Epithelial cell of esophagus (primary cell): ENCODE measurements around the gene FAM193A.

Experiments
- DNase-seq: peaks from one replicate; pipeline ENCODE4 v3.0.0; 2010; ENCODE audit warnings: low read depth
- H3K4me3 ChIP-seq: 2 replicates; pipeline ENCODE4 v1.5.1; 2011; ENCODE audit warnings: mild to moderate bottlenecking, low read length, control low read depth
- TF ChIP-seq, protein P1 (sequence below): IDR thresholded peaks from 2 replicates; pipeline ENCODE4 v1.5.1; 2011; ENCODE audit warnings: low read depth, mild to moderate bottlenecking, low read length, control low read depth, inconsistent platforms; ENCODE audit not compliant: insufficient read depth; ENCODE audit errors: missing control alignments

The FAM193A gene

DNA sequence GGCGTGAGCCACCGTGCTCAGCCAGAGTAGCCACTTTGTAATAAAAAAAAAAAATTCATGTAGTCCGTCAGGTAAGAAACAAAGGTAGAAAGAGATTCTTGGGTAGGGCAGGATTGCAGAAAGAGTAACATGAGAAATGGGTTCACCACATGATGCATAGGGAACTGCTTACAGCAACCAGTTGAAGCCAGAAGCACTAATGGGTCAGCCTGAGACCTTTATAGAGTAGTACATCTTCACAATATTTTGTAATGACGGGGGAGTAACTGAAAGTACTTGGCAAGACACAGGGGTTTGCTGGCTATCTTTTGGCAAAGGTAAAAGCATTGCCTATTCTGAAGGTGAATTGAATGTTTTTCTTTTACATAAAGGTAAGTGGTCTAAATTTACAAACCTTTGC lies 29.1 kb downstream of the FAM193A start:
- DNase-seq: no peak
- TF ChIP-seq, protein P1, sequence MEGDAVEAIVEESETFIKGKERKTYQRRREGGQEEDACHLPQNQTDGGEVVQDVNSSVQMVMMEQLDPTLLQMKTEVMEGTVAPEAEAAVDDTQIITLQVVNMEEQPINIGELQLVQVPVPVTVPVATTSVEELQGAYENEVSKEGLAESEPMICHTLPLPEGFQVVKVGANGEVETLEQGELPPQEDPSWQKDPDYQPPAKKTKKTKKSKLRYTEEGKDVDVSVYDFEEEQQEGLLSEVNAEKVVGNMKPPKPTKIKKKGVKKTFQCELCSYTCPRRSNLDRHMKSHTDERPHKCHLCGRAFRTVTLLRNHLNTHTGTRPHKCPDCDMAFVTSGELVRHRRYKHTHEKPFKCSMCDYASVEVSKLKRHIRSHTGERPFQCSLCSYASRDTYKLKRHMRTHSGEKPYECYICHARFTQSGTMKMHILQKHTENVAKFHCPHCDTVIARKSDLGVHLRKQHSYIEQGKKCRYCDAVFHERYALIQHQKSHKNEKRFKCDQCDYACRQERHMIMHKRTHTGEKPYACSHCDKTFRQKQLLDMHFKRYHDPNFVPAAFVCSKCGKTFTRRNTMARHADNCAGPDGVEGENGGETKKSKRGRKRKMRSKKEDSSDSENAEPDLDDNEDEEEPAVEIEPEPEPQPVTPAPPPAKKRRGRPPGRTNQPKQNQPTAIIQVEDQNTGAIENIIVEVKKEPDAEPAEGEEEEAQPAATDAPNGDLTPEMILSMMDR: no peak
- no peak overlapping the region for H3K4me3 ChIP-seq

DNA sequence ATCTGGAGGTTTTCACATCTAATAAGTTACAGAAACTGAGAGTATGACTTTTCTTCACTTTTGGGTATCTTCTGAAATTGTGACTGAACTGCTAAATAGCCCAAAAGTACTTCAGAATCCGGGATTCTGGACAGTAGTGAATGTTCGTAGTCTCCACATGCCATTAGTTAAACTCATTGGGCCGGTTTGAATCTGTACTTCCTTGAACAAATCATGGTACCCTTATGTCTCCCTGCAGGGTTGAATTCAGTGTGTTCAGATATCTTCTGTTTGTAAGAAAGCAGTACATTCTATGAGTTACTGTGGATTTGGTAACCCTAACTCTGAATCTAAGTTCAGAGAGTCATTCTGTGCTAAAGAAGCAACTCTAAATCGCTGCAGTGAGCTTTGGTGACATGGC lies 33.6 kb downstream of the FAM193A start:
- no peak overlapping the region for H3K4me3 ChIP-seq
- no peak for DNase-seq
- TF ChIP-seq, protein P1: no peak

DNA sequence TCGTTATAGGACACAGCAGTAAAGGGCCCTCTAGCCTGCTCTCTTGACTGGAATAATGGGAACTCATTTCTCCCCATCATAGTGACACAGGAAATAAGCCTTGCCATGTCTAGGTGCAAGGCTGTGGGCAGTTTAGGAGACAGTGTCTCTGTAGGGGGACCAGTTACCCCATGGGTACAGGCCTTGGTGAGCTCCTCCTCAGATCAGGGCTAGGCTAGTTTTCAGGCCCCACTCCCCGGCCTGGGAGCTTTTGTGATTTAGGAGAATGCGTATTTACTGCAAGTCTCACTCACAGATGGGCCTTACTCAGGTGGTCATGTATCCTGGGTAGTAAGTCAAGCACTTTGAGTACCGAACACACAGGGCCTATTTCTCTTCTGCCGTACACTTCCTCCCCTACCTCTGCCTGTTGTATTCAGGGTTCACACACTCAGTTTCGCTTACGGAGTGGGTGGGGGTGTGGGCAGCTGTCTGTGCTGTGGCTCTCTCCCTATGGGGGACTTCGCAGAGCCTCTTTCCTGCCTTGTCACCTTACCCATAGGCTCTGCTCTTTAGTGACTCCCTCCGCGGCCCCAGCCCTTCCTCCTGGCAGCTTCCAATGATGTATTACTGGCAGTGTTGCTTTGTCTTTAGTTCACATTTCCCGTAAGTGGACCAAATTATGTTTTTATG lies 34.2 kb downstream of the FAM193A start:
- DNase-seq: no peak
- TF ChIP-seq, protein P1: no peak

DNA sequence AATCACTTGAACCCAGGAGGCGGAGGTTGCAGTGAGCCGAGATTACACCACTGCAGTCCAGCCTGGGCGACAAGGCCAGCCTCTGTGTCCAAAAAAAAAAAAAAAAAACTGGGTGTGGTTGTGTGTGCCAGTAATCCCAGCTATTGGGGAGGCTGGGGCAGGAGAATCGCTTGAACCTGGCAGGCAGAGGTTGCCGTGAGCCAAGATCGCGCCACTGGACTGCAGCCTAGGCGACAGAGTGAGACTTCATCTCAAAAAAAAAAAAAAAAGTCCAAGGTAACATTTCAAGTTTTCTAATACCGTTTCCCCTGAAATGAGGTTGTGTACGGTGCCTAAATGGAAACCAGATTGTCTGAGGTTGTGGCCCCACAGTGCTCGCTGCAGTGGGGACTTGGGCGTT lies 35.6 kb downstream of the FAM193A start:
- DNase-seq: no peak
- no peak overlapping the region for H3K4me3 ChIP-seq
- TF ChIP-seq, protein P1: no peak

More for the DNA sequence above, 34.2 kb downstream of the FAM193A start:
- H3K4me3 ChIP-seq: no peak overlapping the region

DNA sequence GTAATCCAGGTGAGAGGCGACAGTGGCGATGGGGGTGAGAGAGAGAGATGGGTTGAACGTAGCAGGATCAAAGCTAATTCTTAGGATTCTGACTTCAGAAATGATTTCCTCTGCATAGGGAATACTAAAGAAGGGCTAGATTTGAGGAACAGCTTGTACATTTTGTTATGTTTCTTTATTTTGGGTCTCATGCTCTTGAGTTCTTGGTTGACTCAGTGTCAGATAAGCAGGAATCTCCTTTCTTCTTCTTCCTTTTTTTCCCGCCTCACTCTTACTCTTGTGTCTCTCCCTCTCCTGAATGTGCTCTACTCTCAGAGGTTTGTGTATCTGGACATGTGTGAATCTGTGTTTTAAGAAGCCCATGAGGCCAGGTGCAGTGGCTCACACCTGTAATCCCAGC lies 36.4 kb downstream of the FAM193A start:
- no peak for DNase-seq
- H3K4me3 ChIP-seq: no peak overlapping the region
- TF ChIP-seq, protein P1: no peak

DNA sequence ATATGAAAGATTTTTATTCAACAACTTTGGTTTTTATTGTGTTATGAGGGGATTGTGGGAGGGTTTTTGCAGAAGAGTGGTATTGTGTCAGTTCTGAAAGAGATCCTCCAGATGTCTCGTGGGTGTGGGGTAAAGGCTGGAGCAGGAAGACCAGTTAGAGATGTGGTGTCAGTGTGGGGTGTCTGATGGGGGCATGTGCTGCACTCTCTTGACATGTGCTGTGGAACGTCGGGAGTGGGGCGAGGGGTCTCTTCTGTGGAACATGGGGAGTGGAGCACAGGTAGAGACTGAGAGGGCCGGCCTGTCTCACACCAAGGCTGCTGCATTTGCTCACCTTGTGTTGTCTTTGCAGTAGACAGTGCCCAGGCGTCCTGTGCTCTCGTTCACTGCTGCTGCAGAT lies 37.6 kb downstream of the FAM193A start:
- DNase-seq: no peak
- TF ChIP-seq, protein P1: no peak

DNA sequence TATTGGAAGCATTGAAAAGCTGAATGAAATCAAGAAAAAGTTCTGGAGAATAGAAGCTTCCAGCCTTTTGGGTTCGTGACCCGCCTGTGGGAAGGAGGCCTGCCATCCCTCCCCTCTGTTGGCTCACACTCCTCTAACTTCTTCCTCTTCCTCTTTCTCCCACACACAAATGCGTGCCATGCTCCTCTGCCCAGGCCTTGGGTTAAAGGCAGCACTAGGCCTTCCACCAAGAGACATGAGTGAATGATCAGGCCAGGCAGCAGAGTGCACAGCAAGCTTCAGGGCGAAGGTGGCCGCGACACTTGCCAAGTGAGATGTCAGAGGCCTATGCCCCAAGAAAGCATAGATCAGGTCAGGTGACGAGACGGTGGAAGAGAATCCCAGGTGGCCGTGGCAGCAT lies 38.4 kb downstream of the FAM193A start:
- H3K4me3 ChIP-seq: no peak overlapping the region
- no peak for DNase-seq
- TF ChIP-seq, protein P1: no peak

More for the DNA sequence above, 37.6 kb downstream of the FAM193A start:
- H3K4me3 ChIP-seq: no peak overlapping the region
